ENCODE measurements around the gene PLCB1.

Gene PLCB1

DNA sequence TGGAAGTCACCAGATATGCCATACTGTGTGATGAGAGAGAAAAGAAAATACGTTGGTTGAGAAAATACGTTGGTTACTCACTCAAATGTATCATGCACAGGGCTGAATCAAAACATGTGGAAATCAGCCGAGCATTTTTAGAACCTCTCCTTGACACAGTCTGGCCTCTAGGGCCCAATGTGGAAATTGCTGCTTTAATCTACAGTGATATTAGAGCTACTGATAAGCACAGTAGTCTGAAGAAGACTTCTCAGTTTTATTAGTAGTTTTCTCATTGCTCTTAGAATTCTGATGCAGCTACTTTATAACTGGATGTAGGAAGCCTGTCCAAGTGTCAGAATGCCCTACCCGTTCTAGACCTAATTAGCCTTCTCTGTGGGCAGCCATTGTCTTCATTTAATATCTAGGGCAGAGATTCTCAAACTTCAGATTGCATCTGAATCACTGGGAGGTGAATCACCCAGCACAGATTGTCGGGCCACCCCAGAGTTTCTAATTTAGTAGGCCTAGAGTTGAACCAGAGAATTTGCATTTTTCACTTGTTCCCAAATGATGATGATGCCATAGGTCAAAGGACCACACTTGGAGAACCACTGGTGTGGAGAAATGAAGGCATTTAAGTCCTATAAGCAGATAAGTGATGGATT lies 229.1 kb downstream of the PLCB1 start:
- Histone ChIP-seq H3K27me3 (ENCODE audit: control insufficient read depth, insufficient read depth, low read length, poor library complexity, severe bottlenecking) (no peaks in the 10 kb centered on the region), H3K27ac (ENCODE audit: insufficient read depth, low read depth, low read length, poor library complexity, severe bottlenecking) (no peak overlapping the region), H3K4me1 (ENCODE audit: control insufficient read depth, insufficient read depth, low read length) (peaks cover 9% of the 10 kb centered on the region), H3K36me3 (ENCODE audit: control insufficient read depth, insufficient read depth, low read length) (no peaks in the 10 kb centered on the region), H3K9me3 (ENCODE audit: control insufficient read depth, low read length) (no peaks in the 10 kb centered on the region), H3K4me3 (ENCODE audit: insufficient read depth, low read depth, low read length) (no peak overlapping the region)
- WGBS, 2 experiments: 74 to 84% methylated on average over 5 of the region's 5 CpGs

DNA sequence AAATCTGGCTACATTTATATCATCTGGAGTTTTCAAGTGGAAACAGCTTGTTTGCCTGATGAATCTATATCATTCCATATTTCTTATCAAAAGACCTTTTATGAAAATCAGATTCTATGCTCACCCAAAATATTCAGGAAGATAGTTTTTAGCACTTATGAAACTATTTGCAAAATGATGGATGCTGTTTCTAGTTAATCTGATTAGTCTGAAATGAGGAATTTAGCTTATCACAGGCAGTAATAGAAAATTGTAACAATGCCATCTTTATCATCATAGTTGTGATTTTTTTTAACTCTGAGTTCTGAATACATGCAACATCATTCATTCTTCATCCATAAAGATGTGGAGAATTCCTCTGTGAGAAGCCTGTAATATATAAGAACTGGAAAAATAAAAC lies 229.7 kb downstream of the PLCB1 start:
- Histone ChIP-seq H3K27me3 (ENCODE audit: control insufficient read depth, insufficient read depth, low read length, poor library complexity, severe bottlenecking) (no peaks in the 10 kb centered on the region), H3K36me3 (ENCODE audit: control insufficient read depth, insufficient read depth, low read length) (no peaks in the 10 kb centered on the region), H3K9me3 (ENCODE audit: control insufficient read depth, low read length) (no peaks in the 10 kb centered on the region), H3K4me1 (ENCODE audit: control insufficient read depth, insufficient read depth, low read length) (peaks cover 9% of the 10 kb centered on the region), H3K27ac (ENCODE audit: insufficient read depth, low read depth, low read length, poor library complexity, severe bottlenecking) (no peak overlapping the region), H3K4me3 (ENCODE audit: insufficient read depth, low read depth, low read length) (no peak overlapping the region)

DNA sequence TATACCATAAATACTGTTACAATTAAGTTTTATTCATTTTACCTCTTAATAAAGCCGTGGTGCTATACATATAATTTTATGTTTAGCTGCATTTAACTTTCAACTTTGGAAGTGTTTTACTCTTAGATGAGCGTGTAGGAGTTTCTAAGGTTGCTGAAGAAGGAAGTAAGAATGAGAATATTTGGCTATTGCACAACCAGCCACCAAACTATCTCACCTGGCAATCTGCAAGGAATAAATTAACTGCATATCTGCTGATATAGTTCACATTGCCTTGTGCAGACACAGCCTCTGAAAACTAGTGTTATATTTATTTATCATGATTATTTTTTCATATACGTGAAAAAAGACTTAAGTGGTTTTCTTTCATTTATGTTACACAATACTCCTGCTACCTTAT lies 230.4 kb downstream of the PLCB1 start:
- Histone ChIP-seq H3K36me3 (ENCODE audit: control insufficient read depth, insufficient read depth, low read length) (no peaks in the 10 kb centered on the region), H3K4me3 (ENCODE audit: insufficient read depth, low read depth, low read length) (no peak overlapping the region), H3K9me3 (ENCODE audit: control insufficient read depth, low read length) (no peaks in the 10 kb centered on the region), H3K27ac (ENCODE audit: insufficient read depth, low read depth, low read length, poor library complexity, severe bottlenecking) (no peak overlapping the region), H3K4me1 (ENCODE audit: control insufficient read depth, insufficient read depth, low read length) (peaks cover 9% of the 10 kb centered on the region), H3K27me3 (ENCODE audit: control insufficient read depth, insufficient read depth, low read length, poor library complexity, severe bottlenecking) (no peaks in the 10 kb centered on the region)
- WGBS, 2 experiments: 100% methylated on average over 1 of the region's 3 CpGs; no CpG with 5 or more reads in 1 of the 2 experiments

DNA sequence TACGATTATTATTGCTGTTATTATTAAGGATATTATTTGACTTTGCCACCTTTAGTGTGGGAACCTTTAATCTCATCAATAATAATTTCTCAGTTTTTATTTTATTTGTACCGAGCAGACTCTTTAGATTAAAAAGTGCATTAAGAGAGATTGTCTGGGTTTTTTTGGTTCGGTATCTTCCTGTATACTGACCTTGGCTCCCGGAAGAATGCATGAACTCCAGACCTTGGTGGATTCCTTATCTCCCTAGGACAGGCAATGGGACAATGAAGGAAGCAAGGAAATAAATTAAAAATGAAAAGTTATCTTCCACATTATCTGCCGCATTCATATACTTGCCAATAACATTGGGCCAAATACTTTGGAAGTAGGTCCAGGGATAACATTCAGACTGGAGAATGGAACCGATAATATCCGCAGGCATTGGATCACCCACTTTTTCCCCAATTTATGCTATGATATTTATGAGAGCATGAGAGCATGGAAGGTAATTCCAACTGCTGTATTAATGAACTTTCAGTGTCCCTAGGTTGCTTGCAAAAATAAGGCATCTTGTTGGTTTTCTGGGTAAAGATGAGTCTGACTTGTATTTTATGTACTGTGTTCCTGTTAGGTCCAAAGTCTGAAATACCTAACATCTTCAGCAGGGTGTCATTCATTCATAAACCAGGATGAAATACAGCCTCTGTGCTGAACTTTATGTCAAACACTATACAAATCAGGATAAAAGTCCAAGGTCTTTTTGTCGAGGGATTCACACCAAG lies 232.1 kb downstream of the PLCB1 start:
- H3K27me3 ChIP-seq (ENCODE audit: control insufficient read depth, insufficient read depth, low read length, poor library complexity, severe bottlenecking): no peaks in the 10 kb centered on the region
- no peaks in the 10 kb centered on the region for H3K36me3 ChIP-seq (ENCODE audit: control insufficient read depth, insufficient read depth, low read length)
- no peaks in the 10 kb centered on the region for H3K9me3 ChIP-seq (ENCODE audit: control insufficient read depth, low read length)
- no peak overlapping the region for H3K4me3 ChIP-seq (ENCODE audit: insufficient read depth, low read depth, low read length)
- WGBS, 2 experiments: 94 to 97% methylated on average over 6 to 7 of the region's 8 CpGs
- H3K27ac ChIP-seq (ENCODE audit: insufficient read depth, low read depth, low read length, poor library complexity, severe bottlenecking): no peak overlapping the region
- peaks cover 9% of the 10 kb centered on the region for H3K4me1 ChIP-seq (ENCODE audit: control insufficient read depth, insufficient read depth, low read length)

DNA sequence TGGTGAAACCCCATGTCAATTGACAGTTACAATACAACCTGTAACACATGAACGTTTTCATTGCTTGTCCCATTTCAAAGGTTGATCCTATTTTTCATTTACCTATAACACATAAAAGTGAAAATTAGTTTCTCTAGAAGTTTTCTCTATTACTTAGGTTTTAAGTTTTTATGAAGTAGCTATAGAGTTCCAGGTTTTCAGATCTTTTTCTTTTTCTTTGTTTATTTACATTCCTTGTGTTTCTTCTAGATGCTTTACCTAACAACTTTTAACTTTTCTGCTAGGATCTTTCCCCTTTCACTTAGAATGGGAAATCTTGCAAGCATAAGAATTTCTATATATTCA lies 232.6 kb downstream of the PLCB1 start:
- no peak overlapping the region for H3K27ac ChIP-seq (ENCODE audit: insufficient read depth, low read depth, low read length, poor library complexity, severe bottlenecking)
- 93 to 100% methylated on average over 1 of the region's 1 CpG for WGBS, 2 experiments

DNA sequence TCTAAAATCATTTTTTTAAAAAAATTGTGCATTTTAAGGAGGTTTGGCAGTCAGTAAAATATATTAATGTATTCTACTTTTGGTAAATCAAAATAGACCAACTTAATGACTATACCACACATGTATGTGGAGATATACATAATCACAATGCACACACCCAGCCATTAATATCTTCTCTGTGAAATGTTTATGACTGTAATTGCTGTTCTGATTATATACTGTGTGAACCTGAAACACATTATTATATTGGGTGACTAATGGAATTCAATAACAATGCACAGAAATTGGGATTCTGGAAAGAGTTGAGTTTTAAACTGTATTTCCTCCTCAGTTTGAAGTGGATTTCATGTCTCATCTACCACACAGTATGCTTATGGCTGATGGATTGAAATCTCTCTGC lies 233.6 kb downstream of the PLCB1 start:
- Histone ChIP-seq H3K4me1 (ENCODE audit: control insufficient read depth, insufficient read depth, low read length) (no peaks in the 10 kb centered on the region), H3K9me3 (ENCODE audit: control insufficient read depth, low read length) (no peaks in the 10 kb centered on the region), H3K27me3 (ENCODE audit: control insufficient read depth, insufficient read depth, low read length, poor library complexity, severe bottlenecking) (no peaks in the 10 kb centered on the region), H3K27ac (ENCODE audit: insufficient read depth, low read depth, low read length, poor library complexity, severe bottlenecking) (no peak overlapping the region), H3K36me3 (ENCODE audit: control insufficient read depth, insufficient read depth, low read length) (no peaks in the 10 kb centered on the region), H3K4me3 (ENCODE audit: insufficient read depth, low read depth, low read length) (no peak overlapping the region)

More for the DNA sequence above, 232.6 kb downstream of the PLCB1 start:
- H3K4me1 ChIP-seq (ENCODE audit: control insufficient read depth, insufficient read depth, low read length): peaks cover 9% of the 10 kb centered on the region
- no peaks in the 10 kb centered on the region for H3K9me3 ChIP-seq (ENCODE audit: control insufficient read depth, low read length)
- no peak overlapping the region for H3K4me3 ChIP-seq (ENCODE audit: insufficient read depth, low read depth, low read length)
- no peaks in the 10 kb centered on the region for H3K36me3 ChIP-seq (ENCODE audit: control insufficient read depth, insufficient read depth, low read length)
- no peaks in the 10 kb centered on the region for H3K27me3 ChIP-seq (ENCODE audit: control insufficient read depth, insufficient read depth, low read length, poor library complexity, severe bottlenecking)

DNA sequence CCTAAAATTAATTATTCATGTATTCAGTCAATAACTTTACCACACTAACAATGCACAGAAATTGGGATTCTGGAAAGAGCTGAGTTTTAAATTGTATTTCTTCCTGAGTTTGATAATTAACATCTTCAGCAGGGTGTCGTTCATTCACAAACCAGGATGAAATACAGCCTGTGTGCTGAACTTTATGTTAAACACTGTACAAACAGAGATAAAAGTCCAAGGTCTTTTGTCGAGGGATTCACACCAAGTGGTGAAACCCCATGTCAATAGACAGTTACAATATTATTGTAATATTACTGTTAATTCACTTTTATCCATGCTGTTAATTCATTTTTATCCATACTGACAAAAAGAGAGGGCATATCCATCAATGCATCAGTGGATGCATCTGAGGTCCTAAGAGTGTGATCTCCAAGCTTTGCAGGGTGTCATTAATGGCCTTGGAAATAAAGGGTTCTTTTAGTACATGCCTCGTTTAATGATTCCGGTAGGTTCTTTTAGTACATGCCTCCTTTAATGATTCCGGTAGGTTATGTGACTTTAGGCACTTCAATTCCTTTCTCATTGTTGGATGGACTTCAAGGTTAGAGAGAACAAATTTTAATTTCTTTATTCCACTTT lies 234.3 kb downstream of the PLCB1 start:
- Histone ChIP-seq H3K27ac (ENCODE audit: insufficient read depth, low read depth, low read length, poor library complexity, severe bottlenecking) (no peak overlapping the region), H3K9me3 (ENCODE audit: control insufficient read depth, low read length) (no peaks in the 10 kb centered on the region), H3K4me3 (ENCODE audit: insufficient read depth, low read depth, low read length) (no peak overlapping the region), H3K27me3 (ENCODE audit: control insufficient read depth, insufficient read depth, low read length, poor library complexity, severe bottlenecking) (no peaks in the 10 kb centered on the region), H3K36me3 (ENCODE audit: control insufficient read depth, insufficient read depth, low read length) (no peaks in the 10 kb centered on the region), H3K4me1 (ENCODE audit: control insufficient read depth, insufficient read depth, low read length) (no peaks in the 10 kb centered on the region)
- WGBS, 2 experiments: 72 to 73% methylated on average over 4 to 5 of the region's 5 CpGs

DNA sequence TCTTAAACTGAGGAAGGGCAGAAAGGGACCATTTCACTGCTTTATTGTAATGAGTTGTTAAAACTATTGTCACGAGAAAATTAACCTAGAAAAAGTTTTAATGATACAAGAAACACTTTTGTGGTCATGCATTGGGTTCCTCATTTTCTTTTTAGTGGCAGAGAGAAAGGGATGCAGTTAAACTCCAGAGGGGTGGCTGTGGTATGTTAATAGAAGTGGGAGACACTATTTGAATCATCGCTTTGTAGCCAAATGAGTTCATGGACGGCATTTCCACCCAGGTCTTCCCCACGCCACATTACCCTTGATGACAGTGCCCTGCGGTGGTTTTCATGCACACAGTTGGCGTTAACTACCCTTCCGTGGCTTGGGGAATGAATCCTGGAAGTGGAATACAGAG lies 235.6 kb downstream of the PLCB1 start:
- Histone ChIP-seq H3K4me3 (ENCODE audit: insufficient read depth, low read depth, low read length) (no peak overlapping the region), H3K27me3 (ENCODE audit: control insufficient read depth, insufficient read depth, low read length, poor library complexity, severe bottlenecking) (no peaks in the 10 kb centered on the region), H3K36me3 (ENCODE audit: control insufficient read depth, insufficient read depth, low read length) (no peaks in the 10 kb centered on the region), H3K4me1 (ENCODE audit: control insufficient read depth, insufficient read depth, low read length) (no peaks in the 10 kb centered on the region), H3K27ac (ENCODE audit: insufficient read depth, low read depth, low read length, poor library complexity, severe bottlenecking) (no peak overlapping the region), H3K9me3 (ENCODE audit: control insufficient read depth, low read length) (no peaks in the 10 kb centered on the region)
- 93 to 95% methylated on average over 7 of the region's 7 CpGs for WGBS, 2 experiments

DNA sequence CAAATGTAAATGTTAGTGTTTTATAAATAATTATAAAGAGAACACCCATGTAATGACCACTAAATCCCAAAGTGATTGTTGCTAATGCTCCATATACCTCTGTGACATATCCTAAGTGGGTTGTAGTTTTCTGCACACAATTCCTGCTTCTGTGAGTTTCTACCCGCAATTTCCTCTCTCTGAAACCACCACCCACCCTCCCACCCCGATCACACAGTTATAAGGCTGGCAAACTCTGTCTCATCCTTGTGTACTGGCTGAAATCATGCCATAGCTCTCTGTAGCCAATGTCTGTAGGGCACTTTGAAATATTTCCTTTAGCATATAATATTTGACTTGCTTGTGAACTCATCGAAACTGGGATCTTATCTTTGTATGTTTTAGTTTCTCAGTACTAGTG lies 236.6 kb downstream of the PLCB1 start:
- H3K27ac ChIP-seq (ENCODE audit: insufficient read depth, low read depth, low read length, poor library complexity, severe bottlenecking): no peak overlapping the region
- H3K4me3 ChIP-seq (ENCODE audit: insufficient read depth, low read depth, low read length): no peak overlapping the region
- WGBS, 2 experiments: 98 to 100% methylated on average over 1 to 2 of the region's 3 CpGs
- no peaks in the 10 kb centered on the region for H3K27me3 ChIP-seq (ENCODE audit: control insufficient read depth, insufficient read depth, low read length, poor library complexity, severe bottlenecking)
- H3K36me3 ChIP-seq (ENCODE audit: control insufficient read depth, insufficient read depth, low read length): no peaks in the 10 kb centered on the region
- no peaks in the 10 kb centered on the region for H3K4me1 ChIP-seq (ENCODE audit: control insufficient read depth, insufficient read depth, low read length)
- H3K9me3 ChIP-seq (ENCODE audit: control insufficient read depth, low read length): no peaks in the 10 kb centered on the region

DNA sequence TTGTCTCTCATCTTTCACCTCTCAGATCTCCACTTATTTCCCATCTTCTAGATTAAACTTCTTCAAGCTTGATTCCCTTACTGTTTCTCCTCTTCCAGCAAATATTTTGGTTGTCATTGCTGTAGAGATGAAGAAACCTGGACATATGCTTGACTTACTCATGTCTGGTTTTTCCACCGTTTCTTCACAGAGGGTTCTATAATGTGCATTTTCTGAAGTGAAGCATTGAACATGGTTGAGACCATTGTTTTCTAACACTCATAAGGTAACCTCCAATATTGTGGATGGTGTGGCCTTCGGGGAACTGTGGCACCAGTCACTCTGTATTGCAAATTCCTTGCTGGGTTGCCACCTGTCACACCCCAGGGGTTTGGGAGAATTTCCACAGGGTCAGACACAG lies 237.2 kb downstream of the PLCB1 start:
- Histone ChIP-seq H3K27me3 (ENCODE audit: control insufficient read depth, insufficient read depth, low read length, poor library complexity, severe bottlenecking) (no peaks in the 10 kb centered on the region), H3K36me3 (ENCODE audit: control insufficient read depth, insufficient read depth, low read length) (no peaks in the 10 kb centered on the region), H3K27ac (ENCODE audit: insufficient read depth, low read depth, low read length, poor library complexity, severe bottlenecking) (no peak overlapping the region), H3K9me3 (ENCODE audit: control insufficient read depth, low read length) (no peaks in the 10 kb centered on the region), H3K4me1 (ENCODE audit: control insufficient read depth, insufficient read depth, low read length) (peaks cover 2% of the 10 kb centered on the region), H3K4me3 (ENCODE audit: insufficient read depth, low read depth, low read length) (no peak overlapping the region)
- 91 to 93% methylated on average over 2 of the region's 2 CpGs for WGBS, 2 experiments
